Measurements from ENCODE around the gene MAFB.

- no peak for TF ChIP-seq POLR2AphosphoS5 (IDR thresholded peaks at IDR 0.05)
- TF ChIP-seq, protein P1, sequence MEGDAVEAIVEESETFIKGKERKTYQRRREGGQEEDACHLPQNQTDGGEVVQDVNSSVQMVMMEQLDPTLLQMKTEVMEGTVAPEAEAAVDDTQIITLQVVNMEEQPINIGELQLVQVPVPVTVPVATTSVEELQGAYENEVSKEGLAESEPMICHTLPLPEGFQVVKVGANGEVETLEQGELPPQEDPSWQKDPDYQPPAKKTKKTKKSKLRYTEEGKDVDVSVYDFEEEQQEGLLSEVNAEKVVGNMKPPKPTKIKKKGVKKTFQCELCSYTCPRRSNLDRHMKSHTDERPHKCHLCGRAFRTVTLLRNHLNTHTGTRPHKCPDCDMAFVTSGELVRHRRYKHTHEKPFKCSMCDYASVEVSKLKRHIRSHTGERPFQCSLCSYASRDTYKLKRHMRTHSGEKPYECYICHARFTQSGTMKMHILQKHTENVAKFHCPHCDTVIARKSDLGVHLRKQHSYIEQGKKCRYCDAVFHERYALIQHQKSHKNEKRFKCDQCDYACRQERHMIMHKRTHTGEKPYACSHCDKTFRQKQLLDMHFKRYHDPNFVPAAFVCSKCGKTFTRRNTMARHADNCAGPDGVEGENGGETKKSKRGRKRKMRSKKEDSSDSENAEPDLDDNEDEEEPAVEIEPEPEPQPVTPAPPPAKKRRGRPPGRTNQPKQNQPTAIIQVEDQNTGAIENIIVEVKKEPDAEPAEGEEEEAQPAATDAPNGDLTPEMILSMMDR (IDR thresholded peaks at IDR 0.05), result no peak
- TF ChIP-seq POLR2A (IDR thresholded peaks at IDR 0.05), result no peak
- TF ChIP-seq EP300 (IDR thresholded peaks at IDR 0.05), result no peak
Observed at GRCh38 chr20:40728470-40728869, 39.4 kb upstream of the MAFB start.
